ENCODE measurements around the gene LIG1. TPM values are rescaled to one million over a fixed set of nuclear protein-coding genes. Genes with fewer than 3 reads are reported as not detected.

LIG1 gene
- total and polyA plus RNA-seq, 2 experiments from 2014 or later = 79.3 to 96.9 TPM

DNA sequence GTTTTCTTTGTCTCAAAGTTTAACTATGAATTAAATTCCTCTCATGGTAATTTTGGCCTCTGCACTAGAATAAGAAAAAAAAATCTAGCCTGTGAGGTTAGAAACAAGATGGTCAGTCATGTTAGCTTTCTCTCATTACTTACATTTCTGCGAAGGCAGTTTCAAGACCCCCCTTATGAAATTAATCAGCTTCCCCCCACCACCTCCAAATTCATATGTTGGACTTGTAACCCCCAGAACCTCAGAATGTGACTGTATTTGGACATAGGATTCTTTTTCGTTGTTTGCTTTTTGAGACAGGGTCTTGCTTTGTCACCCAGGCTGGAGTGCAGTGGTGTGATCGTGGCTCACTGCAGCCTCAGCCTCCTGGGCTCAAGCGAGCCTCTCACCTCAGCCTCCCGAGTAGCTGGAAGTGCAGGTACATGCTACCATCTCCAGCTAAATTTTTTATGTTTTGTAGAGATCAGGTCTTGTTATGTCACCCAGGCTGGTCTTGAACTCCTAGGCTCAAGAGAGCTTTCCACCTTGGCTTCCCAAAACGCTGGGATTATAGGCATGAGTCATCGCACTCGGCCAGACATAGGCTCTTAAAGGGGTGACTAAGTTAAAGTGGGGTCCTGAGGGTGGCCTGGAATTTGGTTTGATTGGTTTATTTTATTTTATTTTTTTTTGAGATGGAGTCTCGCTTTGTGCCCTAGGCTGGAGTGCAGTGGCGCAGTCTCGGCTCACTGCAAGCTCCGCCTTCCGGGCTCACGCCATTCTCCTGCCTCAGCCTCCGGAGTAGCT is 61.0 kb downstream of the LIG1 start:
- Histone ChIP-seq H3K79me2 (replicated peaks; ENCODE audit: insufficient read depth) (no peaks in the 10 kb centered on the region), H3K4me2 (no peak overlapping the region), H3K4me3 (no peak overlapping the region), H3F3A (replicated peaks; ENCODE audit: low read depth) (no peaks in the 10 kb centered on the region; the same call in 1 of the 2 replicates), H3K36me3 (ENCODE audit: insufficient read depth) (no peaks in the 10 kb centered on the region), H2AFZ (no peak overlapping the region), H3K4me1 (ENCODE audit: insufficient read depth) (no peaks in the 10 kb centered on the region; the same call in 1 of the 2 replicates), H3K27ac (ENCODE audit: low read depth) (no peak overlapping the region), H3K9me2 (ENCODE audit: insufficient read depth) (no peaks in the 10 kb centered on the region), H4K20me1 (replicated peaks; ENCODE audit: insufficient read depth) (no peaks in the 10 kb centered on the region), H3K27me3 (ENCODE audit: insufficient read depth) (no peaks in the 10 kb centered on the region)
- H3K4me1 Mint-ChIP-seq = peaks cover 4% of the 10 kb centered on the region; the same call in 2 of the 3 replicates
- peaks cover 18% of the 10 kb centered on the region for H3K27me3 Mint-ChIP-seq (ENCODE audit: insufficient read depth, low read depth, poor library complexity)
- H3K27ac Mint-ChIP-seq = no peak overlapping the region
- TF ChIP-seq ZNF331 (CRISPR knock-in tag; IDR thresholded peaks at IDR 0.05; ENCODE audit: low read depth) (no peak), NANOG (IDR thresholded peaks at IDR 0.05; ENCODE audit: borderline replicate concordance) (no peak), POLR2AphosphoS5 (IDR thresholded peaks at IDR 0.05; ENCODE audit: low read depth) (no peak), CREB1 (CRISPR knock-in tag; IDR thresholded peaks at IDR 0.05; ENCODE audit: low read depth) (no peak), CTCF (conservative IDR thresholded peaks at IDR 0.05; ENCODE audit: low read depth in 2 of 2) (no peak), STAT1 (IDR thresholded peaks at IDR 0.05; ENCODE audit: unreplicated experiment) (no peak), ZNF114 (CRISPR knock-in tag; IDR thresholded peaks at IDR 0.05) (no peak), JUNB (IDR thresholded peaks at IDR 0.05; ENCODE audit: unreplicated experiment) (no peak), ETS1 (IDR thresholded peaks at IDR 0.05) (no peak), ZNF462 (CRISPR knock-in tag; IDR thresholded peaks at IDR 0.05) (no peak), EZH2 (IDR thresholded peaks at IDR 0.05; ENCODE audit: low read depth, unreplicated experiment) (no peak), EZH2phosphoT487 (IDR thresholded peaks at IDR 0.05; ENCODE audit: unreplicated experiment) (no peak)
- no peaks in the 10 kb centered on the region for H3K9me3 Mint-ChIP-seq
- no peaks in the 10 kb centered on the region; the same call in 2 of the 3 replicates for H3K36me3 Mint-ChIP-seq (ENCODE audit: low read depth)
- DNase-seq (ENCODE audit: low spot score) (no peak), ATAC-seq (no peak)
- no peak overlapping the region for H3K4me3 Mint-ChIP-seq
